ENCODE results near the gene NF1.

NF1 gene

DNA sequence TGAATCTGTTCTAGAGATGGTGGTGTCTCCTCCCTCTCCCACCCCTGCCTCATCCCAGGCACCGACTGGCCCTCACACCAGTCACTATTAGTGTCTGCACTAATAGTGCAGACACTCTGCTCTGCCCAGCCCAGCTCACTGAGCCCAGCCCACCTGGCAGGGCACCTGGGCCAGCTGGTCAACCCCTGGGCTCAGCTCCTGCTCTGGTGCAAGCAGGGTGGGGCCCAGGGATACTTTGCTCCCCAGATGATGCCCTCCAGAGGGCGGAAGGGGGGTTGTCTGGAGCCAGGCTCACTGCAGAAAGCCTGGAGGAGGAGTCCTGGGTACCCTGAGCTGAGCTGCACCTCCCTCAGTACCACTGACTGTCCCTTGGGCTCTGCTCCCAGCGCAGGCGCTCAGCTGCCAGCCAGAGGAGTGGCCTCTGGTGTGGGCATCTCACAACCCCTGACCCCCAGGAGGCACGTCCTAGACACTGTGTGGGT is 311.2 kb downstream of the NF1 start:
- TF ChIP-seq, protein P1, sequence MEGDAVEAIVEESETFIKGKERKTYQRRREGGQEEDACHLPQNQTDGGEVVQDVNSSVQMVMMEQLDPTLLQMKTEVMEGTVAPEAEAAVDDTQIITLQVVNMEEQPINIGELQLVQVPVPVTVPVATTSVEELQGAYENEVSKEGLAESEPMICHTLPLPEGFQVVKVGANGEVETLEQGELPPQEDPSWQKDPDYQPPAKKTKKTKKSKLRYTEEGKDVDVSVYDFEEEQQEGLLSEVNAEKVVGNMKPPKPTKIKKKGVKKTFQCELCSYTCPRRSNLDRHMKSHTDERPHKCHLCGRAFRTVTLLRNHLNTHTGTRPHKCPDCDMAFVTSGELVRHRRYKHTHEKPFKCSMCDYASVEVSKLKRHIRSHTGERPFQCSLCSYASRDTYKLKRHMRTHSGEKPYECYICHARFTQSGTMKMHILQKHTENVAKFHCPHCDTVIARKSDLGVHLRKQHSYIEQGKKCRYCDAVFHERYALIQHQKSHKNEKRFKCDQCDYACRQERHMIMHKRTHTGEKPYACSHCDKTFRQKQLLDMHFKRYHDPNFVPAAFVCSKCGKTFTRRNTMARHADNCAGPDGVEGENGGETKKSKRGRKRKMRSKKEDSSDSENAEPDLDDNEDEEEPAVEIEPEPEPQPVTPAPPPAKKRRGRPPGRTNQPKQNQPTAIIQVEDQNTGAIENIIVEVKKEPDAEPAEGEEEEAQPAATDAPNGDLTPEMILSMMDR (conservative IDR thresholded peaks at IDR 0.05; ENCODE audit: low read depth, low read length), result no peak
- DNase-seq (ENCODE audit: low read depth), result no peak
- H3K4me3 ChIP-seq (ENCODE audit: low read length), result no peak overlapping the region

DNA sequence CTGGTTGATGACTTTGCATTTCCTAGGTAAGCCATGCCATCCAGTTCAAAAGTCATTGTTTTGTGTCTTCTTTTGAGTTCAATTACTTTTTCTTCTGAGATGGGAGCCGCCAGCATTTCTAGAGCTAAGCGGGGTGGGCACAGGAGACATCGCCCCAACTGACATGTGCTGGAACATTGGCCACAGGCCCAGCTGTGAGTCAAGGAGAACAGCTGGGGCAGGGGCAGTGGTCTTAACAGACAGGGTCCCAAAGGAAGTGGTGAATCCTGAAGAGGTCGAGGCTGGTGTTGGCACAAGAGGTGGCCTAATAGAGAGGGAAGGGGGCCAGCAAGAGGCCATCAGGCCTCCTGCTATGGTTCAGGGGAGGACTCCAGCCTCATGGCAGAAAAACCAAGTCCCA is 313.8 kb downstream of the NF1 start:
- no peak overlapping the region for H3K4me3 ChIP-seq (ENCODE audit: low read length)
- no peak for DNase-seq (ENCODE audit: low read depth)
- TF ChIP-seq, protein P1 (conservative IDR thresholded peaks at IDR 0.05; ENCODE audit: low read depth, low read length), result no peak

- no peak overlapping the region for H3K4me3 ChIP-seq (ENCODE audit: low read length)
- no peak for DNase-seq (ENCODE audit: low read depth)
- TF ChIP-seq, protein P1 (conservative IDR thresholded peaks at IDR 0.05; ENCODE audit: low read depth, low read length), result no peak
Measured at GRCh38 chr17:31411707-31412285, 317.0 kb downstream of the NF1 start.

- DNase-seq (ENCODE audit: low read depth), result no peak
- TF ChIP-seq, protein P1 (conservative IDR thresholded peaks at IDR 0.05; ENCODE audit: low read depth, low read length), result no peak
Measured at GRCh38 chr17:31412511-31412910, 317.7 kb downstream of the NF1 start.

DNA sequence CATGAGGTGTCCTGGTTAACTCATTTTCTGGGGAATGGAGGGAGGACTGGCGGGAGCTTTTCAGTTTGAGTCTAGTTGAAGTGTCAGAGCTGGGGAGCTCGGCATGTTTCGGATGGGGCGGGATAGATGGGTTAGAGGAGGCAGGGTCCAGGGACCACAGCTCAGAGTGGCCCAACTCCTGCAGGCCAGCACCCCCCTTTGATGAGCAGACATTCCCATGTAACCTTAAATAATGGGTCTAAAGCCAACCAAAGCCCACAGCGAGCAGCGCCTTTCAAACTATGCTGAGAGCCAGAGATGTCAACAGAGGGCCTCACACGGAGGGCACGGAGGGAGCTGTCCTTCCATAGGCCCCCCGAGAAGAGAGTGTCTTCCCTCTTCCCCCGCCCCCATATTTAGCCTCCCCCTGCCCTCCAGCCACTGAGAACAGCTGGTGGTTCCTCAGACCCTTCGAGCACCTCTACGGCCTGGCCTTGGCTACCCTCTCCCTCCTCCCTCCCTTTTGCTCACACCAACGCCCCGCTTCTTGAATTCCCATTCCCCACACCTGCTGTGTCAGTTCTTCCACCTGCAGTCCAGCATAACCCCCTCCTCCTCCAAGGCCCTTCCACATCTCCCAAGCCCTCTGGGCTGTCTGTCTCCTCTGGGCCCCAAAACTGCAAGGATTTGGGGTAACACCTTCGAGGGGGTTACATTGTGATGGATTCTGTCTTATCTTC is 318.5 kb downstream of the NF1 start:
- TF ChIP-seq, protein P1 (conservative IDR thresholded peaks at IDR 0.05; ENCODE audit: low read depth, low read length), result no peak
- no peak overlapping the region for H3K4me3 ChIP-seq (ENCODE audit: low read length)
- DNase-seq (ENCODE audit: low read depth), result no peak

More at GRCh38 chr17:31412511-31412910, 317.7 kb downstream of the NF1 start:
- H3K4me3 ChIP-seq (ENCODE audit: low read length), result no peak overlapping the region

GRCh38 chr17:31413874-31414549 is 319.2 kb downstream of the NF1 start:
- no peak for DNase-seq (ENCODE audit: low read depth)
- no peak overlapping the region for H3K4me3 ChIP-seq (ENCODE audit: low read length)
- TF ChIP-seq, protein P1 (conservative IDR thresholded peaks at IDR 0.05; ENCODE audit: low read depth, low read length), result no peak
